Measurements from ENCODE around the gene C2CD3.

Gene C2CD3

GRCh38 chr11:73980001-73980961, 190.5 kb downstream of the C2CD3 start:
- DNase-seq = peak; percentile 68 to 71

GRCh38 chr11:73978576-73979086, 192.2 kb downstream of the C2CD3 start:
- no peak for DNase-seq

GRCh38 chr11:73977856-73978519, 192.8 kb downstream of the C2CD3 start:
- DNase-seq = no peak

- DNase-seq = no peak
These were observed 194.2 kb downstream of the C2CD3 start for GRCh38 chr11:73976451-73977151.

- DNase-seq = no peak
These were observed 195.4 kb downstream of the C2CD3 start for GRCh38 chr11:73975479-73975757.

- no peak for DNase-seq
These were observed 196.0 kb downstream of the C2CD3 start for GRCh38 chr11:73974604-73975478.

GRCh38 chr11:73972620-73973449, 198.0 kb downstream of the C2CD3 start:
- no peak for DNase-seq

- peak in 1 of 2 experiments; percentile 10 for DNase-seq
These were observed 198.6 kb downstream of the C2CD3 start for GRCh38 chr11:73972187-73972586.

GRCh38 chr11:73971175-73971719, 199.6 kb downstream of the C2CD3 start:
- DNase-seq = no peak

- no peak for DNase-seq
These were observed 200.6 kb downstream of the C2CD3 start for GRCh38 chr11:73969991-73970800.

GRCh38 chr11:73969091-73969490, 201.7 kb downstream of the C2CD3 start:
- DNase-seq = no peak

GRCh38 chr11:73968356-73968966, 202.3 kb downstream of the C2CD3 start:
- DNase-seq = no peak

GRCh38 chr11:73965764-73966121, 205.1 kb downstream of the C2CD3 start:
- DNase-seq = no peak

- no peak for DNase-seq
These were observed 205.6 kb downstream of the C2CD3 start for GRCh38 chr11:73965076-73965763.

GRCh38 chr11:73963861-73964260, 206.9 kb downstream of the C2CD3 start:
- no peak for DNase-seq
